GM19193 (cell line): Measurements from ENCODE around the gene XRCC4.

Experiments used
- POLR2A ChIP-seq: IDR thresholded peaks from 4 replicates; pipeline ENCODE4 v1.6.1; 2011; ENCODE audit not compliant: insufficient read depth, insufficient read length; ENCODE audit errors: extremely low read depth

Gene XRCC4

GRCh38 chr5:83322273-83322924, 245.1 kb downstream of the XRCC4 start:
- TF ChIP-seq POLR2A, result no peak

DNA sequence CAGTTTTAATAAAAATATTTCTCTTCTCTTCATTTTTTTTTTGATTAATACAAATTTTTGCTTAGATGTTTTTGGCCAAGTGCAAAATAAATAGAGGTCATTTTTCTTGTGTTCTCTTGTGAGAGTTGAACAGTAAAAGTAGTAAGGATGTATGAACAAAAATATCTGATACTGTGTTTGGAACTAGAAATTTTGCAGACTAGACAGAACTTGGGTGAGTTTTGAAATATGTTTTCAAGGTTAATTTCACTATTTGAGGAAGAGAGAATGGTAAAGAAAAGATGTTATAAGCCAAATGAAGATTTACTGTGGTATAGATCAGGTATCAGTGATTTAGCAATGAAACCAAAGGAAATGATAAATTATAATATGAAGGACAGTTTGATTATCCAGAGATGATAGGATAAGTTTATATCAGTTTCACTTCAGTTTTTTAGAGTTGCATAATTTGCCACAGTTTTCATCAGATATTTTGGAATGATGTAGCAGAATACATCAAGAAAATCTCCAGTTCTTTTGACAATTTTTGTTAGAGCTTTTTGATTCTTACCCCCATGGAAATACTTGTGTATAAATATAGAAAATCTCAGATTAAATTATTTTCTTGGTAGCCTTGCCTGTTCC, 246.3 kb downstream of the XRCC4 start:
- TF ChIP-seq POLR2A, result no peak

- TF ChIP-seq POLR2A, result no peak
These were observed 254.5 kb downstream of the XRCC4 start for GRCh38 chr5:83331842-83332241.

DNA sequence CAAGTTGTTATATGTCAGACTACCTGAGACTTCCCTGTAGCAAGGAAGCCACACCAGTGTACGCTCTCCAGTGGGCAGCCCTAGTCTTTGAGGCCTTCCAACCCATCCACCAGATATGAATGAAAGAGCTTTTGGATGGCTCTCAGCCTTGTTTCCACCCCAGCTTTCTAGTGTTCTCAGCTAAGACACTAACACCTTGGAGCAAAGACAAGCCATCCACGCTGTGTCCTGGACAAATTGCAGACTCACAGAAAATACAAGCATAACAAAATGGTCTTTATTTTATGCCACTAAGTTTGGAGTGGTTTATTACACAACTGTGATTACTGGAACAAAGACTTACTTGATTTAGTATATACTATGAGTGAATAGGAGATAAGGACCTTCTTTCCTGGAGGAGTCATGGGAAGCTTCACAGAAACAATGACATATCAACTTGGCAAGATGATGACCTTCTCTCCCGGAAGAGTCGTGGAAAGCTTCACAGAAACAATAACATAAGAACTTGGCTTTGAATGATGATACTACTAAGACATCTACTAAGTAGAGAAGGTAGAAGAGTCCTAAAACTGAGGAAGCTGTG, 260.2 kb downstream of the XRCC4 start:
- no peak for TF ChIP-seq POLR2A

DNA sequence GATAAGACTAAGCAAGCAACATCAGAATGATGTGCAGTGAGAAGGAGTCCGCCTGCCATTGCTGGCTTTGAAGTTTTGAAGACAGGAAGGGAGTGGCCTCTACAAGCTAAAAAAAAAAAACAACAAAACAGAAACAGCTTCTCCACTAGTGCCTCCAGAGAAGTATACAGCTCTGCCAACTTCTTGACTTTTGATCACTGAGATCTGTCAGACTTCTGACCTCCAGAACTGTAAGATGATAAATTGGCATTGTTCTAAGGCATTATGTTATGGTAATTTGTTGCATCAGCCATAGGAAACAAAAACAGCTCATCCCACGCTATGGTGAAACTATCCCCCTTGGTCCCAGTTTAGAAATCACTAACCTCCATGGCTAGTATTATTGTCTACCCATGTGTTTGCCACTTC, 263.2 kb downstream of the XRCC4 start:
- no peak for TF ChIP-seq POLR2A

DNA sequence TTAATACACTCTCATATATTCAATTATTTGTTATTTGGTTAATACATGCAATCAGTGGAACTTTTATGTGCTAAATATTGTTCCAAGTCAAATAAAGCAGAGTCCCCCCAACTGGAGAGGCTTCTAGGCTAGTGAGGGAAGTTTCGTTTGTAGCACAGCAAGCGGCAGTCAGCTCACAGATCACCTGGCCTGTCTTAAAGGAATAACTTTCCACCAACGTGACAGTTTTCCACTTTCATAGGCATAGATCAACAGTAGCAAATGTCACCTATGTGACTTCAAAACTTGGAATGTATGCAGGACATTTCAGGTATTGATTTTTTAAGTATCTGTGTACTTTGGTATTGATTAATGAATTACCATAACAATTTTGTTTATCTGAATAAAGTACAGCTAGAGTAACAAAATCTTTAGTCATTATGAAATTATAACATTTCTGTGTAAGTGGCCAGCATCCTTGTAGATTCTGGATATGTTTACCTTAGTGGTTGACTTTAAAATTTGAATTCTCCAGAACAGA, 264.5 kb downstream of the XRCC4 start:
- no peak for TF ChIP-seq POLR2A

DNA sequence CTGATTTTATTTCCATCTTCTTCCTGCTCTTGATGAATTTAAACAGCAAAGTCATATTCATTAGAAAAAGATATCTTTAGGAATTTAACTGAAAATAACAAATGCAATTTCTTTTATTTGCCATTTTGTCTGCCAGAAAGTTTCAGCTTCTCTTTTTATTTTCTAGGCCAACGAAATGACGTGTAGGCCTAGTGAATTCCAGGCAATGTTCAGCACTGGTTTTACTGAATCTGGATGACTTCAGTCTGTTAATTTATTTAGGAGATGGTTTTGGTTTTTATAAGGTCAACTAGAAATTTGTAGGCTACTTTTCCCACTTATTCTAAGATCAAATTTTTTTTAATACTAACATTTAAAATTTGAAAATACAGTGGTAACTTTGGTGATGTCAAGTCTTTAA, 265.1 kb downstream of the XRCC4 start:
- no peak for TF ChIP-seq POLR2A

DNA sequence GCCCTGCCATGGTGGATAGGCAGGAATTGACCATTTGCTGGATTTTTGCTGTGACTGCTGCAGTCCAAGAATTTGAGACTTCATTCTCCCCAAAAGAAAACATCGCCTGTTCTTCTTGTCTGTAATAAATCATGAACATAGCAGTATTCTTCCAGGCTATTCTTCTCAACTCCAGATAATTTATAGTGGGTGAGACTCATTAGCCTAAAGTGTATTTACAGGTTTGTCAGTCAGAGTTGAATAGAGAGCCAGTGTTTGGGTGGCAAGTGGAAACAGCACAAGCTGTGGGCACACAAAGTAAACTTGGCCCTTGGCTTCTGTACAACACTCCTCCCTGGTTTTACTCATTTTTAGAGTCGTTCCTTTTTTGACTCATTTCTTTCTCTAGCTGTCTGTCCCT, 266.0 kb downstream of the XRCC4 start:
- TF ChIP-seq POLR2A, result no peak

DNA sequence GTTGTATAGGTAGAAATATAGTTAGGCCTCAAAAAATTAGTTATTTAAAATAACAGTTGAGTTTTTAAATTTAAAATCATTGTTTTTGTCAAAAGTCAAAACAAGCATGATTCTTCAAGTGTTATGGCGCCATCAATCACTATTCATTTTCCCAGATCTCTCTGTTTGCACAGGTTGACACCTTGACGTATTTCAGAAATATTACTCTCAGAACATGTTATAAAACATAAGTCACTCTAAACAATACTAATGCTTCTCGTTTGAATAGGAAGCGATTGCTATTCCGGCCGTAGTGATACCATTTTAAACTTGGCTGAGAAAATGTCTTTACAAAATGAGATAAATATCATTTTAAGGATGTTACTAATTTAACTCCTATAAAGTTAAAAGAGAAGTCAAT, 268.1 kb downstream of the XRCC4 start:
- TF ChIP-seq POLR2A, result no peak

DNA sequence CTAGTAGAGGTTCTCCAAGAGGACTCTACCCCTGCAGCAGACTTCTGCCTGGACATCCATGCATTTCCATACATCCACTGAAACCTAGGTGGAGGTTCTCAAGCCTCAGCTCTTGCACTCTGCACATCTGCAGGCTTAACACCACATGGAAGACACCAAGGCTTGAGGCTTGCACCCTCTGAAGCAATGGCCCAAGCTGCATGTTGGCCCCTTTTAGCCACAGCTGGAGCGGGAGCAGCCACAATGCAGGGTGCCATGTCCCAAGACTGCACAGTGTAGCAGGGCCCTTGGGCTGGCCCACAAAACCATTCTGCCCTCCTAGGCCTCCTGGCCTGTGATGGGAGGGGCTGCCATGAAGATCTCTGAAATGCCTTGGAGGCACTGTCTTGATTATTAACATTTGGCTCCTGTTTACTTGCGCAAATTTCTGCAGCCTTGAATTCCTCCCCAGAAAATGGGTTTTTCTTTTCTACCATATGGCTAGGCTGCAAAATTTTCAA, 271.0 kb downstream of the XRCC4 start:
- TF ChIP-seq POLR2A, result no peak

DNA sequence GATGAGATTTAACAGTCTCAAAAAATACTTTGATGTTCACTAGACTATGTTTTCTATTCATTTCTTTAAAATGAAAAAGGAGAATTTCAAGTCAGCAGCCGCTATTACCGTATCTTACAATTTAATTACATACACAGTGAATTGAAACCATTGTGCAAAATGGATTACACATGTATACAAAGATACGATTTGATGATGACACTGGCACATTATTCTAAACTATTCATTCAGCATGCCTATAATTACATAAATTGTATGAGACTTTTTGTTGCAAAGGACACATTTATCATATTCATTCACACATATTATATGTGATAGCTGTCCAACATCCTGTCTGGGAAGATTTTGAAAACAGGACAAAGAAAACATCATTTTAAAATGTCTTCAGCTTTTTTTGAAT, 275.9 kb downstream of the XRCC4 start:
- no peak for TF ChIP-seq POLR2A

DNA sequence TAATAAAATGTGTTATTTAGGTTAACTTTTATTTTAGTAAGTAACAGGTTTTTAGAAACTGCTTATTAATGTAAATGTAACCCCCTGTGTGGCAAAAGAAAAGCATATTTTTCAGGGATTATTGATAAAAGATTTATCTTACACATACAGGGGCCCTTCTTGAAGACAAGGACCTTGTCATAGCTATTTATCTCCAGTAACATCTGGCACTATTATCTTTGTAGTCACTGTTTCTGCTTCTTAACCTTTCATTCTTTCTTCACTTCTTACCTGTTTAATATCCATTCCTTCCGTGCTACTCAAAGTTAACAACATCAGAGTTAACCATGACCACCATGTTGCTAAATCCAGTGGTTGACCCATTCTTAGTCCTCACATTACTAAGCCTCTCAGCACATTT, 276.4 kb downstream of the XRCC4 start:
- TF ChIP-seq POLR2A, result no peak

DNA sequence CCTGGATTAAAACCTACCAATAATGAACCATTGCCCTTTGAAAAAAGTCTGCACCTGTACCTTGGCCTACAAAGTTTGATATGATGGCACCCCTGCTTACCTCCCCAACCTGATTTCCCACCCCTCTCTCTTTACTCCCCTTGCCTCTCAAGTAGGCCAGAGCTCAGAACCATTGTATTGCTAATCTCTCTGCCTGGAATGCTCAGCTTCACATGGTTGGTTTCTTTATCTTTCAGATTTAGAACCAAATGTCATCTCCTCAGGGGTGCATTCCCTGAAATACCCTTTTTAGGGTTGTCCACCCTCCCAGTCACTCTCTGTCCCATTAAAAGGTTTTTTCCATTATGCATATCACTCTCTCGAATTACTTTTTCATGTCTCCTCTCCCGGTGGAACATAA, 277.6 kb downstream of the XRCC4 start:
- no peak for TF ChIP-seq POLR2A

DNA sequence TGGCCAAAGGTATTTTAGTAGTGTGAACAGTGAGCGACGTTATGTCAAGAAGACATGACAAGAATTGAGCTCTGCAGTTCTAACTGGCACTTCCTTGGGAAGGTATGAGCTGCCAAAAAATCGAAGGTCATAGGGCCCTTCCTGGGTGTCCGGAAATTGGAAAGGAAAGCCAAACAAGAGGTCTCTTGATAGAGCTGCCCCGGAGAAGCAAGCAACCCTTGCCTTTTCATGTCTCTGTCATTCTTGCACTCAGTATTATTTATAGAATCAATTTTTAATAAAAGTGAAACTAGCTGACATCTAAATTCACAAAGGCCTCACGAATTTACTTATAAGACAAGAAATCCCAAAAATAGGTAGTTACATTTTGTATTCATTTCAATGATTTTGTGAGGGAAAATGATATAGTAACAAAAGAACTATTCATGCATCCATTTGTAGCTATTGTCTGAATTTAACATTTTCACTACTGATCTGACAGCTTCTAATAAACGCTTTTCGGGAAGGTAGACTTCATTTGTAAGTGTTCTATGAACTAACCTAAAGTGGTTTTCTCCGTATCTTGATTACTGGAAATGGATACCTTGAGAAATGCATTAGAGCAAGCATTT, 280.4 kb downstream of the XRCC4 start:
- TF ChIP-seq POLR2A, result no peak

DNA sequence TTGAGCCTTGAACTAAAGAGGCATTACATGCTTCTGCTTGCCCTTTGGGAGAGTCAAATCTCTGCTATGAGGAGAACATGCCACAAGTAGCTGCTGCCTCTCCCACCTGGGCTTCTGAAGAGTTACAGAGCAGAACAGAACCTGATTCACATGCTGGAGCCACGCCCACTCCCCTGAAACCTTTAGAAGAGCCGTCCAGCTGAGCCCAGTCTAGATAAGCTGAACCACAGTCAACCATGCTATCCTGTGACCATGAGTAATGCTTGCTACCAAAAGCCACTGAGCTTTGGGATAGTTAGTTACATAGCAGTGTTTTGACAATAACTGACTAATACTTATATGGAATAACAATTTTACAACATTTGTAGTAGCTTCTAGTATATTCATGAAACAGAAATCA, 283.2 kb downstream of the XRCC4 start:
- TF ChIP-seq POLR2A, result no peak
